K562 (cell line): ENCODE data around the gene GLT6D1. TPM values are rescaled to one million over a fixed set of nuclear protein-coding genes. Genes with fewer than 3 reads are reported as not detected.

Source experiments
- ATAC-seq: fragments of 200-7000 bp; cut with Tn5 transposase; 3 replicates; pipeline ENCODE4 v1.9.1; 2020; ENCODE audit warnings: moderate library complexity
- BruUV-seq: library from RNA; stranded (reverse); fragments of 400-500 nt; replicated peaks from 2 replicates; lab custom pipeline; 2021; lab: Mats Ljungman, UMichigan
- CTCF ChIA-PET: fragments of 300-600 bp; formaldehyde crosslinking; extraction: SDS; loops from one replicate; lab custom pipeline; 2021; ENCODE audit warnings: low intra/inter-chr PET ratio; lab: Yijun Ruan, JAX
- POLR2A ChIA-PET: fragments of 300-600, 350-650 bp; sonication (Branson Sonifier 250); formaldehyde crosslinking; extraction: SDS; loops from one replicate; lab custom pipeline; 2021; ENCODE audit warnings: antibody characterized with exemption, inconsistent platforms; lab: Yijun Ruan, JAX
- DNase-seq, 4 experiments: peaks; one replicate each; pipeline versions ENCODE4 v3.0.0 to v3.0.0-alpha.2; 2011 to 2018; ENCODE audit warnings: low spot score in 3 of 4, mixed read lengths in 3 of 4; ENCODE audit errors: extremely low read depth in 1 of 4
- FAIRE-seq: peaks from 2 replicates; lab custom pipeline; 2011; peaks lifted over from hg19 to GRCh38; lab: Jason Lieb, UNC
- H2AFZ ChIP-seq: 2 replicates; pipeline ENCODE4 v1.6.0; 2011; ENCODE audit warnings: low read depth, low read length, control low read depth, inconsistent platforms
- H3K27ac ChIP-seq: fragments of 200-600 bp; 3 replicates; pipeline ENCODE4 v1.8.0; 2011; ENCODE audit warnings: low read depth, mild to moderate bottlenecking, control low read depth, inconsistent platforms, low read length, moderate library complexity, mixed read lengths; ENCODE audit errors: extremely low read depth
- H3K27me3 ChIP-seq, 2 experiments: fragments of 300-600 bp in 1 of 2; 2 replicates in 1 of 2; 3 replicates in 1 of 2; pipeline versions ENCODE4 v1.6.0 to v1.8.0; 2011; ENCODE audit warnings: inconsistent platforms in 2 of 2, low read length in 2 of 2, mild to moderate bottlenecking in 1 of 2, mixed read lengths in 1 of 2, moderate library complexity in 1 of 2; ENCODE audit not compliant: control insufficient read depth in 2 of 2, insufficient read depth in 2 of 2
- H3K36me3 ChIP-seq: fragments of 300-600 bp; 3 replicates; pipeline ENCODE4 v1.8.0; 2011; ENCODE audit warnings: mild to moderate bottlenecking, low read length, inconsistent platforms; ENCODE audit not compliant: control insufficient read depth, insufficient read depth
- H3K4me1 ChIP-seq, 2 experiments: fragments of 200-600 bp in 1 of 2; replicated peaks in 1 of 2; 2 replicates in 1 of 2; 3 replicates in 1 of 2; pipeline versions ENCODE4 v1.5.1 to v1.8.0; 2011; ENCODE audit warnings: inconsistent platforms in 2 of 2, low read length in 2 of 2, mild to moderate bottlenecking in 1 of 2, mixed read lengths in 1 of 2, moderate library complexity in 1 of 2; ENCODE audit not compliant: control insufficient read depth in 2 of 2, insufficient read depth in 2 of 2
- H3K4me2 ChIP-seq: 2 replicates; pipeline ENCODE4 v1.6.1; 2011; ENCODE audit warnings: low read length, control low read depth, inconsistent platforms, mixed read lengths; ENCODE audit not compliant: insufficient read depth
- H3K4me3 ChIP-seq: fragments of 200-600 bp; sonication (generic), shearing (Covaris generic); 2 replicates; pipeline ENCODE4 v1.5.1; 2016; ENCODE audit warnings: control low read depth, inconsistent platforms
- H3K79me2 ChIP-seq: fragments of 200-600 bp; 3 replicates; pipeline ENCODE4 v1.8.0; 2011; ENCODE audit warnings: low read length, inconsistent platforms; ENCODE audit not compliant: control insufficient read depth, insufficient read depth
- H3K9ac ChIP-seq, 2 experiments: 2 replicates each; pipeline versions ENCODE4 v1.6.0 to v1.6.1; 2011; ENCODE audit warnings: low read depth in 2 of 2, low read length in 2 of 2, control low read depth in 1 of 2, inconsistent platforms in 1 of 2, mild to moderate bottlenecking in 1 of 2, mixed read lengths in 1 of 2; ENCODE audit not compliant: insufficient read depth in 1 of 2
- H3K9me1 ChIP-seq: one replicate; pipeline ENCODE4 v1.6.0; 2011; ENCODE audit warnings: inconsistent platforms, mild to moderate bottlenecking, low read length, moderate library complexity; ENCODE audit not compliant: control insufficient read depth, insufficient read depth
- H3K9me3 ChIP-seq: replicated peaks from 2 replicates; pipeline ENCODE4 v1.5.1; 2011; ENCODE audit warnings: low read depth, low read length, inconsistent platforms; ENCODE audit not compliant: control insufficient read depth, insufficient read depth
- H4K20me1 ChIP-seq: replicated peaks from 2 replicates; pipeline ENCODE4 v1.6.1; 2011; ENCODE audit warnings: low read length, inconsistent platforms, mixed read lengths; ENCODE audit not compliant: control insufficient read depth, insufficient read depth
- FOXK1 ChIP-seq: sonication (generic); formaldehyde crosslinking; IDR thresholded peaks from 2 replicates; pipeline ENCODE4 v1.8.0; 2022; ENCODE audit warnings: missing genetic modification reagents, mild to moderate bottlenecking, borderline replicate concordance
- HSF4 ChIP-seq: fragments of 250-450 bp; sonication (Bioruptor Pico); IDR thresholded peaks from 2 replicates; pipeline ENCODE4 v2.1.2; 2022; ENCODE audit warnings: mild to moderate bottlenecking, moderate library complexity, borderline replicate concordance
- KLF10 ChIP-seq: fragments of 250-450 bp; sonication (Bioruptor Pico); IDR thresholded peaks from 2 replicates; pipeline ENCODE4 v1.6.1; 2021; ENCODE audit warnings: matching md5 sums
- MAFK ChIP-seq: IDR thresholded peaks from 2 replicates; pipeline ENCODE4 v1.6.1; 2011; ENCODE audit warnings: low read length, improper control_type of control experiment
- RBBP5 ChIP-seq: fragments of 200-600 bp; sonication (generic); IDR thresholded peaks from 2 replicates; pipeline ENCODE4 v1.6.1; 2012; ENCODE audit warnings: borderline replicate concordance, mild to moderate bottlenecking, low read length, control low read depth, inconsistent platforms; ENCODE audit not compliant: insufficient read depth, poor library complexity, severe bottlenecking
- SMARCC2 ChIP-seq: fragments of 450-650 bp; IDR thresholded peaks from 2 replicates; pipeline ENCODE4 v1.6.1; 2017; ENCODE audit warnings: antibody characterized with exemption, moderate library complexity, mild to moderate bottlenecking, low read depth
- WGBS: fragments of 100-300 bp; shearing (Covaris generic); methylation state at CpG from one replicate; pipeline ENCODE4 v1.1.6; 2016; ENCODE audit warnings: low coverage, mixed read lengths; ENCODE audit not compliant: insufficient coverage; ENCODE audit errors: missing lambda C conversion rate; 5-methylcytosine and 5-hydroxymethylcytosine counted together
- in situ Hi-C: fragments of 300-500 bp; cut with MboI; formaldehyde crosslinking; loops from 4 replicates; pipeline ENCODE4 v1.15.0; 2018; ENCODE audit warnings: inconsistent platforms, mixed read lengths
- intact Hi-C: fragments of 100-400 bp; cut with micrococcal nuclease; formaldehyde crosslinking; loops from 2 replicates; pipeline ENCODE4 v1.14.2; 2022
- polyA plus RNA-seq, 8 experiments: library from polyadenylated mRNA; depleted of rRNA in 4 of 8; stranded (reverse) in 5 of 8; unstranded in 3 of 8; fragments of >200 nt; fragmentation: Nextera tagmentation in 2 of 8; fragmentation: Illumina TruSeq in 1 of 8; extraction: Ambion mirVana in 2 of 8; extraction: Trizol in 1 of 8; gene quantifications; 2 replicates each; pipeline versions ENCODE4 v1.2.1 to v1.2.3, GENCODE V29; 2011 to 2014; ENCODE audit warnings: inconsistent platforms in 1 of 8, missing spikeins in 1 of 8
- total RNA-seq, 7 experiments: library from RNA; depleted of rRNA in 6 of 7; stranded (reverse); fragments of >200 nt in 6 of 7; fragmentation: Illumina TruSeq in 2 of 7; extraction: Trizol in 2 of 7; gene quantifications; 2 replicates each; pipeline versions ENCODE4 v1.2.1 to v1.2.3, GENCODE V29; 2011 to 2021; ENCODE audit warnings: low replicate concordance in 1 of 7
- TF ChIP-seq, protein P1 (sequence below): fragments of 450-650 bp; IDR thresholded peaks from 2 replicates; pipeline ENCODE4 v1.6.1; 2016; ENCODE audit warnings: missing biosample characterization, missing genetic modification characterization
- TF ChIP-seq, protein P2 (sequence below), 2 experiments: IDR thresholded peaks; 2 replicates each; pipeline ENCODE4 v1.6.1; 2012; ENCODE audit warnings: improper control_type of control experiment in 2 of 2, low read depth in 2 of 2, low read length in 2 of 2, borderline replicate concordance in 1 of 2
- TF ChIP-seq, protein P3 (sequence below): sonication (generic); formaldehyde crosslinking; IDR thresholded peaks from 2 replicates; pipeline ENCODE4 v1.8.1; 2023; ENCODE audit warnings: mild to moderate bottlenecking, missing genetic modification reagents, moderate library complexity

The GLT6D1 gene
- total and polyA plus RNA-seq, 9 of the 15 experiments (the other 6 are each of a cell fraction or from before 2014, with no cell fraction given): not detected

GRCh38 chr9:135684691-135685090 lies 45.4 kb upstream of the GLT6D1 start (continued):
- TF ChIP-seq, protein P1, sequence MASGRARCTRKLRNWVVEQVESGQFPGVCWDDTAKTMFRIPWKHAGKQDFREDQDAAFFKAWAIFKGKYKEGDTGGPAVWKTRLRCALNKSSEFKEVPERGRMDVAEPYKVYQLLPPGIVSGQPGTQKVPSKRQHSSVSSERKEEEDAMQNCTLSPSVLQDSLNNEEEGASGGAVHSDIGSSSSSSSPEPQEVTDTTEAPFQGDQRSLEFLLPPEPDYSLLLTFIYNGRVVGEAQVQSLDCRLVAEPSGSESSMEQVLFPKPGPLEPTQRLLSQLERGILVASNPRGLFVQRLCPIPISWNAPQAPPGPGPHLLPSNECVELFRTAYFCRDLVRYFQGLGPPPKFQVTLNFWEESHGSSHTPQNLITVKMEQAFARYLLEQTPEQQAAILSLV (tag): no peak
- TF ChIP-seq, protein P2, sequence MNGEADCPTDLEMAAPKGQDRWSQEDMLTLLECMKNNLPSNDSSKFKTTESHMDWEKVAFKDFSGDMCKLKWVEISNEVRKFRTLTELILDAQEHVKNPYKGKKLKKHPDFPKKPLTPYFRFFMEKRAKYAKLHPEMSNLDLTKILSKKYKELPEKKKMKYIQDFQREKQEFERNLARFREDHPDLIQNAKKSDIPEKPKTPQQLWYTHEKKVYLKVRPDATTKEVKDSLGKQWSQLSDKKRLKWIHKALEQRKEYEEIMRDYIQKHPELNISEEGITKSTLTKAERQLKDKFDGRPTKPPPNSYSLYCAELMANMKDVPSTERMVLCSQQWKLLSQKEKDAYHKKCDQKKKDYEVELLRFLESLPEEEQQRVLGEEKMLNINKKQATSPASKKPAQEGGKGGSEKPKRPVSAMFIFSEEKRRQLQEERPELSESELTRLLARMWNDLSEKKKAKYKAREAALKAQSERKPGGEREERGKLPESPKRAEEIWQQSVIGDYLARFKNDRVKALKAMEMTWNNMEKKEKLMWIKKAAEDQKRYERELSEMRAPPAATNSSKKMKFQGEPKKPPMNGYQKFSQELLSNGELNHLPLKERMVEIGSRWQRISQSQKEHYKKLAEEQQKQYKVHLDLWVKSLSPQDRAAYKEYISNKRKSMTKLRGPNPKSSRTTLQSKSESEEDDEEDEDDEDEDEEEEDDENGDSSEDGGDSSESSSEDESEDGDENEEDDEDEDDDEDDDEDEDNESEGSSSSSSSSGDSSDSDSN (IDR thresholded peaks at IDR 0.05; ENCODE audit: borderline replicate concordance in 1 of 2, low read depth in 2 of 2, low read length in 2 of 2): no peak
- no peak for TF ChIP-seq FOXK1 (CRISPR knock-in tag)
- TF ChIP-seq SMARCC2: no peak
- no peak for TF ChIP-seq HSF4 (CRISPR knock-in tag)

- WGBS: 2% methylated on average over 9 of the region's 15 CpGs
- in situ Hi-C loops: no loop called here
- ChIA-PET CTCF (no interaction called here), POLR2A (no interaction called here)
- Histone ChIP-seq H4K20me1 (no peaks in the 10 kb centered on the region; the same call in 1 of the 2 replicates), H3K27ac (no peak overlapping the region), H3K4me3 (no peak overlapping the region), H2AFZ (no peak overlapping the region), H3K9me1 (peaks cover 3% of the 10 kb centered on the region), H3K9me3 (no peaks in the 10 kb centered on the region), H3K9ac (no peak overlapping the region; a peak in 1 of 4 replicates), H3K36me3 (no peaks in the 10 kb centered on the region), H3K27me3 (peaks cover 10 to 59% of the 10 kb centered on the region in 2 experiments; a peak in 3 of 5 replicates), H3K4me2 (no peak overlapping the region), H3K4me1 (peaks cover 0 to 17% of the 10 kb centered on the region in 2 experiments; a peak in 2 of 5 replicates), H3K79me2 (no peaks in the 10 kb centered on the region)
- intact Hi-C loops: loop anchor here (10.0 kb wide), 1 partner anchor 79 kb away; no protein-coding TSS in a partner anchor
- ATAC-seq (no peak), FAIRE-seq (no peak), DNase-seq (no peak)
- TF ChIP-seq, protein P3, sequence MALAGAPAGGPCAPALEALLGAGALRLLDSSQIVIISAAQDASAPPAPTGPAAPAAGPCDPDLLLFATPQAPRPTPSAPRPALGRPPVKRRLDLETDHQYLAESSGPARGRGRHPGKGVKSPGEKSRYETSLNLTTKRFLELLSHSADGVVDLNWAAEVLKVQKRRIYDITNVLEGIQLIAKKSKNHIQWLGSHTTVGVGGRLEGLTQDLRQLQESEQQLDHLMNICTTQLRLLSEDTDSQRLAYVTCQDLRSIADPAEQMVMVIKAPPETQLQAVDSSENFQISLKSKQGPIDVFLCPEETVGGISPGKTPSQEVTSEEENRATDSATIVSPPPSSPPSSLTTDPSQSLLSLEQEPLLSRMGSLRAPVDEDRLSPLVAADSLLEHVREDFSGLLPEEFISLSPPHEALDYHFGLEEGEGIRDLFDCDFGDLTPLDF: no peak
- TF ChIP-seq MAFK (no peak), RBBP5 (no peak), KLF10 (CRISPR knock-in tag) (no peak)
- BruUV-seq: no TSS peak
These were observed 44.2 kb upstream of the GLT6D1 start for GRCh38 chr9:135683401-135684034.
